GM21381 (cell line): ENCODE measurements around the gene KCNC4.

ENCODE experiments used
- ATAC-seq: cut with Tn5 transposase; IDR thresholded peaks from one replicate; pipeline ENCODE4 v1.9.1; 2021; ENCODE audit warnings: mild to moderate bottlenecking, moderate library complexity; ENCODE audit not compliant: unreplicated experiment

KCNC4 gene

DNA sequence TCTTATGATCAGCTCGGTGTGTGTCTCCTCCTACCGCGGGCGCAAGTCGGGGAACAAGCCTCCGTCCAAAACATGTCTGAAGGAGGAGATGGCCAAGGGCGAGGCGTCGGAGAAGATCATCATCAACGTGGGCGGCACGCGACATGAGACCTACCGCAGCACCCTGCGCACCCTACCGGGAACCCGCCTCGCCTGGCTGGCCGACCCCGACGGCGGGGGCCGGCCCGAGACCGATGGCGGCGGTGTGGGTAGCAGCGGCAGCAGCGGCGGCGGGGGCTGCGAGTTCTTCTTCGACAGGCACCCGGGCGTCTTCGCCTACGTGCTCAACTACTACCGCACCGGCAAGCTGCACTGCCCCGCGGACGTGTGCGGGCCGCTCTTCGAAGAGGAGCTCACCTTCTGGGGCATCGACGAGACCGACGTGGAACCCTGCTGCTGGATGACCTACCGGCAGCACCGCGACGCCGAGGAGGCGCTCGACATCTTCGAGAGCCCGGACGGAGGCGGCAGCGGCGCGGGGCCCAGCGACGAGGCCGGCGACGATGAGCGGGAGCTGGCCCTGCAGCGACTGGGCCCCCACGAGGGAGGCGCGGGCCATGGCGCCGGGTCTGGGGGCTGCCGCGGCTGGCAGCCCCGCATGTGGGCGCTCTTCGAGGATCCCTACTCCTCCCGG lies 1.5 kb downstream of the KCNC4 start:
- no peak for ATAC-seq

DNA sequence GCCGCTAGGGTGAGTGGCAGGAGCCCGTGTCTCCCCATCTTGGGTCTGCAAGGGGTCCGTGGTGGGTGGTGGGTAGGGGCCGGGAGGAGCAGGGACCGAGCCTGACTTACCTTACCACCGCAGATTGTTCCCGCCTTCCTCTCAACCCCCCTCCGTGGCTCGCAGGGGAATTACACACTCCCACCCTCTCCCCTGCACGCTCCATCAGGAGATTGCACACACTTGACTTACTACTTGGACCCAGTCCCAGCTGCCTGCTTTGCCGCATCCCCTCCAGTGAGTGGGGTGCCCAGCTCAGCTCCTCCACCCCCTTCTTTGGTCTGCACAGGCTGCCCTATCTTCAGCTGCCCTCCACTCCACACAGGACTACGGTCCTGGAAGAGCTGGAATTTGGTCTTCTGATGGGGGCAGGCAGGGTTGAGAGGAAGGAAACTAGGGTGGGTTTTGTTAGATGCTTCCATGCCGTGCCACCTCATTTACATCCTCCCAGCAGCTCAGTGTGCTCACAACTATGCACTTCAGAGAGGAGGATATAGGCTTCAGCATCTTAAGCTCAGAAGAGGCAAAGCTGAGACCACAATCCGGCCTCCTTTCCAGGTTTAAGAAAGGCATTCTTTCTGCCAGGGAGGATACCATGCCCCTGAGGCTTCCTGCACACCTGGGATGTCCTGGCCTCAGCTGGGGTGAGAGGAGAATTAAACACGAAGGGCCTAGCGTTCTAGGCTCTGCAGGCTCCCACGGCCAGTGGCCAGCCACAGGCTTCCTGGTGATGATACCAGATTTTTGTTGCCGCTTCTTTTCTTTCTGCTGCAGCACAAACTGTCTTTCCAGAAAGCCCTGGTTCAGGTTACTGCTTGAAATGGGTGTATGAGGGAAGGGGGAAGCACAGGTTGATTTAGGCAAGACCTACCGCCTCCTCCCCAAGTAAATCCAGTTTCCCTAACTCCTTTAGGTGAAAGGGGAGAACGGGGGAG lies 2.3 kb downstream of the KCNC4 start:
- no peak for ATAC-seq

DNA sequence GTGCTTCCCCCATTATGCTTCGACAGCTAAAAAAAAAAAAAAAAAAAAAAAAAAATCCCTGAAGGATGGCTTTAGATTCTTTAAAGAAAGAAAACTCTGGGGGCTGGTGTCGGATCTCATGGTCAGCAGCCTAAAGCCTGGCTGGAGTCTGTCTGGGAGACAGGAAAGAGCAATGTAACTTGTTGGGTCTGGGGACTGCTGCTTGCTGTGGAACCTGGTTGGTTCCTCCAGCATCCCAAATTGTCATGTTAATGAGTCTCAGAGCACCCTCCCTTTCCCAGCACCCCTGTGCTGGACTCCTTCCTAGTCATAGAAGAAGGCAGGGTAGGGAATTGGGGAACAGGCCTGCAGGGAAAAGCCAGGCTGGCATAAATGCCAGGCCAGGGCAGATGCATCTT lies 3.0 kb downstream of the KCNC4 start:
- ATAC-seq, result no peak

GRCh38 chr1:110214454-110215404 lies 4.6 kb downstream of the KCNC4 start:
- ATAC-seq, result no peak

- no peak for ATAC-seq
Measured at GRCh38 chr1:110215621-110216515, 5.8 kb downstream of the KCNC4 start.

DNA sequence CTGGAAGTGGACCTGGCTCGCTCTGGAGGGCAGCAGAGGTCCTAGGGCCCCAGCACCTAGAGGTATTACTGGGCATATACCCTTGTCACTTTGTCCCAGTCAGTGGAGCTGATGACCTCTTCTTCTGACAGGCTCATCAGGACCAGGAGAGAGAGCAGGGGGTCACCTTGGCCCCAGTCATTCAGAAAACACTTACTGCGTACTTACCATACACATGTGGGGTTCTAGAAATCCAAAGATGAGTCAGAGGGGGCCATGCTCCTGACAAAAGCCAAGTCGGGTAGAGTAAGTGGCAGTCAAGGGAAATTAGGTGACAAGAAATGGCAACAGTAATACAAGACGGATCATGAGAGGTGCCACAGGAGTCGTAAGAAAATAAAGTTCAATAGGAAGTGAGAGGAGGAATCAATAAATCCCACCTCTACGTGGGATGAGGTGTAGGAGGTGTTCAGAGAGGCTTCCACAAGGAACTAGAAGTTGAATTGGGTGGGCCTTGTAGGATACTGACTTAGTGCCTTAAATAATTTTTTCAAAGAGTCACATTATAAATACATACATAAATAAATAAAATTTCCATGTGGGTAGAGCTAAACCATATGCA lies 6.8 kb downstream of the KCNC4 start:
- ATAC-seq, result no peak

DNA sequence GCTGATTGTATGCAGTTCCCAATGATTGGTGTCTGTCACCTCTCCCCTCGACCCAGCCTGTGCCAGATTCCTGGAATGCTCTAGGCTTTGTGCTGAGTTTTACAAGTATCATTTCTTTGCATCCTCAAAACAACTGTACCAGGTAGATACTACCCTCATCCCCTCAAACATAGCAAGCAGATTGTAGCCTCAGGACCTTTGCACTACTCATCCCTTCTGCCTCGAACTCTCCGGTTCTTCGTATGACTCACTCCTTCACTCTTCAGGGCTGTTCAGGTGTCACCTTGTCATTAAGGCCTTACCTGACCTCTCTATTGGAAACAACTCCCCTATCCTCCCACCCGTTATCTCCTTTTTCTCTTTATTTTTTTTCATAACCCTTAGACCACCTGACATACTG lies 8.0 kb downstream of the KCNC4 start:
- ATAC-seq, result no peak

DNA sequence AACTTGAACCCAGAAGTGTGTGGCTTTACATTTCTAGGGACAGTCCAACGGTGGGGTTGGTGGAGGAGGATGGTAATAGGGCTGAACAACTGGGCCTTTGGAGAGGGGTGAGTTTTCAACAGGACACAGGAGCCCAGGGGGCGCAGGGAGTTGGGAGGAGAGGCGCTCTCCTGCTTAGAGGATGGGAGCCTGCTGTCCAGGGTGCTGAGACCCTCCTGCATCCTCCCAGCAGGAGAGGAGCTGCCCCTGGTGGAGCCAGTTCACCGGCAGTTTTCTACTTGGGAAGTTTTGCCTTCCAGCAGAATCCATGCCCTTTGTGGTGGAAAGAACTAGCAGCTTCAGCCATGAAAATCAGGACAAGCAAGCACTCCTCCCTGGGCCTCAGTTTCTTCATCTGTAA lies 8.6 kb downstream of the KCNC4 start:
- no peak for ATAC-seq

DNA sequence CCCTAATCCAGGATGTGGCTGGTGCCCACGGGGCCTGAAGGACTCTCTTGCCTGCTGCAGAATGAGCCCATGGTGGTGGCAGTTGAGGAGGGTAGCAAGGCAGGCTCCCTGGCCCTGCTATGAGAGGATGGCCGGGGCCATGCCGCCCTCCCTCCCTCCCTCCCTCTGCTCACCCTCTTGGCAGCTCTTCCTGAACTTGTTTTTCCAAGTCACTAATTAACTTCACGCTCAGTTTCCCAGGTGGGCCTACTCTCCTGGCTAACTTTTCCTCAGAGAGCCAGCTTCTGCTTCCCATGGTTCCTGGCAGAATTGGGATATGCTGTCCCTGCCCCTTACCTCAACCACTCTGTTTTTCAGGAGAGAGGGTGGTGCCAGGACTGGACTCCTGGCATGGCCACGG lies 10.2 kb downstream of the KCNC4 start:
- no peak for ATAC-seq

DNA sequence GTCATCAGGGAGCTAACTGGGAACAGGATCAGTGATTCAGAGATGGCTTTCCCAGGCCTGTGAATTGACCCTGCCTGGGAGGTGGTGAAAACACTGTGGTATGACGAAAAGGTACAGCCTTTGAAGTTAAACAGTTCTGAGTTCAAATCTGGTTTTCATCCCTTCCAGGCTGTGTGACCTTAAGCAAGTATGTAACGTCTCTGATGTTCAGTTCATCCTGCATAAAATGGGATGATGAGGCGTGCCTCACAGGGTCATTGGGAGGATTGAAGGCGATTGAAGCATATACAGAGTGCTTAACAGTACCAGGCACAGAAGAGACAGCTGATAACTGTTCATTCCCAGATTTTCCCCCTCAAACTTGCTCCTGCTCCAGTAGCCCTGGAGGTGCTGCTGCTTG lies 11.0 kb downstream of the KCNC4 start:
- no peak for ATAC-seq

GRCh38 chr1:110223127-110223526 lies 13.0 kb downstream of the KCNC4 start:
- no peak for ATAC-seq

GRCh38 chr1:110223581-110223980 lies 13.5 kb downstream of the KCNC4 start:
- ATAC-seq, result no peak

DNA sequence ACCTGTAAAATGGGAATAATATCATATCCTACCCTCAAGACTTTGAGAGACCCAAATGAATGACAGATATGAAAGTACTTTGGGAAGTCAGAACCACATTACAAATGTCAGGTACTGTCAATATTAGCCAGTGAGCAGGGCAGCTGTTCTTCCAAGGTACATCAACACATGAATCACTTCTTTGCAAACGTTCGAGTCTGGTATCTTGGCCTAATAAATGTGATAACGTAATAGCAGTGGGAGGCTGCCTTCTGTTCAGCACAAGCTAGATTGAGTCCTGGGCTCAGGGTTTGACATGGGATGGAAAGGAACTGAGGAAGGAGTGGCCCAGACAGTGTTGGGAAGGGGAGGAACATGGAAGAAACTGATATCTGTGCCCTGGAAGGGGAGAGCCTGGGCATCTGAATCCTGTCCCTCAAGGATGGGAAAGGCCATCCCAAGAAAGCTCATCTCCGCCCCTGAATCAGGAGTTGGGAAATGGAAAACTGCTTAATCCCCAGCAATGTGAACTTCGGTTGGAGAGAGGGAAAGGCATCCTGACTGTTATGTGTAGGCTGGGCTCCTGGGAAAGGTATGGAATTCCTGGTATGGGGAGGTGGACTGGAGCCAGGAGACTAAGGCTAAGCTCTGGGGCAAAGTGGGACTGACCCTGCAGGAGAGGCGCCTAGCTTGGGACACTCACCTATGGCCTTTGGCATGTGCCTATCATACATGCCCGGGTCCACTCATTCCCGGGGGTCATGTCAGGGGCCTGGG lies 14.3 kb downstream of the KCNC4 start:
- no peak for ATAC-seq

GRCh38 chr1:110225212-110225611 lies 15.1 kb downstream of the KCNC4 start:
- ATAC-seq, result no peak

DNA sequence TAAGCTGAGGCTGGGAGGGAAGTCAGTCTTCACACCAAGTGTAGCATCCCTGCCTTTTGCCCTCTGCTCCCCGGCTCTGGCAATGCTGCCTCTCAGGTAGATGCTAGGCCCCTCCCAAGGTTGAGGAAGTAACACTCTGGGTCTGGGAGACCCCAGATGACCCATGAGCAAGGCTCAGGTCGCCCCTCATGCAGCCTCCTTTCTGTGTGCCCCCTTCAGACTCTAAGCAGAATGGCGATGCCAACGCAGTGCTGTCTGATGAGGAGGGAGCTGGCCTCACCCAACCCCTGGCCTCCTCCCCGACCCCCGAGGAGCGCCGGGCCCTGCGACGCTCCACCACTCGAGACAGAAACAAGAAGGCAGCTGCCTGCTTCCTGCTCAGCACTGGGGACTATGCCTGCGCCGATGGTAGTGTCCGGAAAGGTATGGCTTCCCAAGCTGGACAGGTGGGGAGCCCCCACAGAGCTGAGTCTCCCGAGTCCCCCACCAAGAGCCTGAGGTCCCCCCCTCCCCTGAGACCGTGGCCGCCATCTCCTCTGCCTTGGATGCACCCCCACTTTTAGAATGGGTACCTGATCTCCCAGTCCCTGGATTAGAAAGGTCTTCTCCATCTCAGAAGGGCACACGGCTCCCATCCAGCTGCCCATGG lies 15.8 kb downstream of the KCNC4 start:
- ATAC-seq, result no peak

GRCh38 chr1:110227774-110228173 lies 17.7 kb downstream of the KCNC4 start:
- no peak for ATAC-seq

DNA sequence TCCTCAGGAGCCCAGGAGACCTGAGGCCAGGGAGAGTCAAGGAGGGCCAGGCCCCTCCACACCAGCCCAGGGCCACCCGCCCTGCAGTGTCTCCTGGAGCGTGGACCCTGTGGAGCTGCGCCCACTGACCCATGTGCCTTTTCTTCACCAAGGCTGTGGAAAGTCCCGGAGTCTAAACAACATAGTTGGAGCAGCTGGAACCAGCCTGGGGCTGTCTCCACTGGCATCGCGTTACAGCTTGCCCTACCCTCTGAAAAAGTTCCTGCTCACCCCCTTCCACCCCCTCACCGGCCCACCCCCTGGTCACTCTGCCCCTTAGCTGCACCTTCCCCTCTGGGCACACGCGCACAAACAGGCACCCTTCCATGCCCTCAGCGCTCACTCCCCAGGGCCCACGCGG lies 18.3 kb downstream of the KCNC4 start:
- no peak for ATAC-seq

DNA sequence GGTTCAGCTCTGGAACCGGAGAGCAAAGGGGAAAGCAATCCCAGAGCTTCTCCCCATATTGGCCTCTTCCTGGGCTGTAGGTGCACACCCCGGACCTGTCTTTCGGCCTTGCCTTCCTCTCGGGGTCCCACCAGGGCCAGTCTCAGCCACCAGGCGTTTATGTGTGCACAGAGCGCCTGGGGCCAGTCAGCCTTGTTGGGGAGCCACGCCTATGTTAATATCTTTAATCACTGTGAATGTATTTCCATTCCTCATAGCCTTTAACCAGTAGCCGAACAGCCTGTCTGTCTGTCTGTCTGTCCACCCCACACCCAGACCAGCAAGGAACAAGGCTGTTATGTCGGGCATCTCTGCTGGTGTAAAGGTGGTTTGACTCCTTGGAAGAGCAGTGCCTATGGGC lies 18.8 kb downstream of the KCNC4 start:
- no peak for ATAC-seq
